Smooth muscle cell (in vitro differentiated cells): ENCODE measurements around the gene IGF1R. TPM values are rescaled to one million over a fixed set of nuclear protein-coding genes. Genes with fewer than 3 reads are reported as not detected.

Experiments used
- DNase-seq: peaks from one replicate; lab custom pipeline; 2025; ENCODE audit not compliant: unreplicated experiment; lab: John Stamatoyannopoulos, UW
- H2AFZ ChIP-seq: fragments of 200-600 bp; sonication (generic); 2 replicates; pipeline ENCODE4 v1.6.0; 2016; ENCODE audit warnings: antibody characterized with exemption, low read depth, mild to moderate bottlenecking
- H3F3A ChIP-seq: fragments of 200-600 bp; sonication (generic); 2 replicates; pipeline ENCODE4 v1.6.0; 2017; ENCODE audit warnings: antibody characterized with exemption, low read depth
- H3K27ac ChIP-seq: fragments of 200-600 bp; sonication (generic); 2 replicates; pipeline ENCODE4 v1.5.1; 2016; ENCODE audit warnings: low read depth, mild to moderate bottlenecking
- H3K27me3 ChIP-seq: fragments of 200-600 bp; sonication (generic); 2 replicates; pipeline ENCODE4 v1.6.1; 2016; ENCODE audit warnings: low read depth, mild to moderate bottlenecking
- H3K36me3 ChIP-seq: fragments of 200-600 bp; sonication (generic); 2 replicates; pipeline ENCODE4 v1.5.1; 2016; ENCODE audit warnings: low read depth
- H3K4me1 ChIP-seq: fragments of 200-600 bp; sonication (generic); 2 replicates; pipeline ENCODE4 v1.5.1; 2016; ENCODE audit warnings: low read depth
- H3K4me2 ChIP-seq: fragments of 200-600 bp; sonication (generic); 2 replicates; pipeline ENCODE4 v1.6.0; 2016; ENCODE audit warnings: mild to moderate bottlenecking
- H3K4me3 ChIP-seq: fragments of 200-600 bp; sonication (generic); 2 replicates; pipeline ENCODE4 v1.5.1; 2016; ENCODE audit warnings: mild to moderate bottlenecking
- H3K79me2 ChIP-seq: fragments of 200-600 bp; sonication (generic); 2 replicates; pipeline ENCODE4 v1.6.0; 2016; ENCODE audit warnings: low read depth, mild to moderate bottlenecking
- H3K9ac ChIP-seq: fragments of 200-600 bp; sonication (generic); 2 replicates; pipeline ENCODE4 v1.6.0; 2016; ENCODE audit warnings: low read depth
- H3K9me3 ChIP-seq: fragments of 200-600 bp; sonication (generic); replicated peaks from 2 replicates; pipeline ENCODE4 v1.5.1; 2016; ENCODE audit warnings: low read depth
- H4K20me1 ChIP-seq: fragments of 200-600 bp; sonication (generic); 2 replicates; pipeline ENCODE4 v1.6.0; 2016; ENCODE audit warnings: low read depth
- WGBS: methylation state at CpG from one replicate; pipeline ENCODE4 v1.1.7; 2016; ENCODE audit warnings: low lambda C conversion rate; 5-methylcytosine and 5-hydroxymethylcytosine counted together
- polyA plus RNA-seq: library from polyadenylated mRNA; unstranded; fragments of >200 nt; fragmentation: Nextera tagmentation; extraction: Ambion mirVana; gene quantifications from 2 replicates; pipeline ENCODE4 v1.2.1, GENCODE V29; 2016
- total RNA-seq: library from RNA; depleted of rRNA; stranded (reverse); fragments of >200 nt; gene quantifications from 2 replicates; pipeline ENCODE4 v1.2.3, GENCODE V29; 2014
- TF ChIP-seq, protein P1 (sequence below): fragments of 200-600 bp; sonication (generic); IDR thresholded peaks from 2 replicates; pipeline ENCODE4 v1.5.1; 2017; ENCODE audit warnings: borderline replicate concordance, mild to moderate bottlenecking, antibody characterized with exemption; ENCODE audit not compliant: insufficient read depth, poor library complexity, severe bottlenecking

The IGF1R gene
- total and polyA plus RNA-seq, 2 experiments from 2014 or later, result 14.0 to 70.2 TPM

- peaks cover 16% of the 10 kb centered on the region for H3K36me3 ChIP-seq
- WGBS, result 96% methylated on average over 11 of the region's 11 CpGs
These were observed 276.2 kb downstream of the IGF1R start for GRCh38 chr15:98924401-98925049.

DNA sequence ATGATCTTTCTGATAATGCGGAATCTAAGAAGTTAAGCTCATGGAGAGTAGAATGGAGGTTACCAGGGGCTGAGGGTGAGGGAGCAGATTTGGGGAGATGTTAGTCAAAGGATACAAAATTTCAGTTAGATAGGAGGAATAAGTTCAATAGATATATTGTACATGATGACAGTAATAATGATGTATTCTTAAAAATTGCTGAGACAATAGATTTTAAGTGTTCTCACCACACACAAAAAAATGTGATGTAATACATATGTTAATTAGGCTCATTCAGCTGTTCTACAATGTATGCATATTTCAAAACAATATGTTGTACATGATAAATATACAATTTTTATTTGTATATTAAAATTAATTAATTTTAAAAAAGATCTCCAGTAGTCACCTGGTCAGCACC lies 277.9 kb downstream of the IGF1R start:
- H3K4me1 ChIP-seq, result no peaks in the 10 kb centered on the region
- no peak overlapping the region for H2AFZ ChIP-seq
- no peaks in the 10 kb centered on the region for H4K20me1 ChIP-seq
- H3K4me3 ChIP-seq, result no peak overlapping the region
- no peak overlapping the region for H3K27ac ChIP-seq
- H3K36me3 ChIP-seq, result peaks cover 23% of the 10 kb centered on the region
- H3K79me2 ChIP-seq, result no peaks in the 10 kb centered on the region
- H3F3A ChIP-seq, result peaks cover 9% of the 10 kb centered on the region
- 100% methylated on average over 1 of the region's 1 CpG for WGBS
- TF ChIP-seq, protein P1, sequence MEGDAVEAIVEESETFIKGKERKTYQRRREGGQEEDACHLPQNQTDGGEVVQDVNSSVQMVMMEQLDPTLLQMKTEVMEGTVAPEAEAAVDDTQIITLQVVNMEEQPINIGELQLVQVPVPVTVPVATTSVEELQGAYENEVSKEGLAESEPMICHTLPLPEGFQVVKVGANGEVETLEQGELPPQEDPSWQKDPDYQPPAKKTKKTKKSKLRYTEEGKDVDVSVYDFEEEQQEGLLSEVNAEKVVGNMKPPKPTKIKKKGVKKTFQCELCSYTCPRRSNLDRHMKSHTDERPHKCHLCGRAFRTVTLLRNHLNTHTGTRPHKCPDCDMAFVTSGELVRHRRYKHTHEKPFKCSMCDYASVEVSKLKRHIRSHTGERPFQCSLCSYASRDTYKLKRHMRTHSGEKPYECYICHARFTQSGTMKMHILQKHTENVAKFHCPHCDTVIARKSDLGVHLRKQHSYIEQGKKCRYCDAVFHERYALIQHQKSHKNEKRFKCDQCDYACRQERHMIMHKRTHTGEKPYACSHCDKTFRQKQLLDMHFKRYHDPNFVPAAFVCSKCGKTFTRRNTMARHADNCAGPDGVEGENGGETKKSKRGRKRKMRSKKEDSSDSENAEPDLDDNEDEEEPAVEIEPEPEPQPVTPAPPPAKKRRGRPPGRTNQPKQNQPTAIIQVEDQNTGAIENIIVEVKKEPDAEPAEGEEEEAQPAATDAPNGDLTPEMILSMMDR, result no peak
- DNase-seq, result no peak
- H3K9ac ChIP-seq, result no peak overlapping the region
- no peaks in the 10 kb centered on the region for H3K9me3 ChIP-seq
- H3K4me2 ChIP-seq, result no peak overlapping the region
- H3K27me3 ChIP-seq, result no peaks in the 10 kb centered on the region

More at GRCh38 chr15:98924401-98925049, 276.2 kb downstream of the IGF1R start:
- H3K4me1 ChIP-seq, result no peaks in the 10 kb centered on the region
- no peak overlapping the region for H3K9ac ChIP-seq
- H3K27ac ChIP-seq, result no peak overlapping the region
- TF ChIP-seq, protein P1, result no peak
- no peak for DNase-seq
- H3K4me2 ChIP-seq, result no peak overlapping the region
- no peaks in the 10 kb centered on the region for H3K27me3 ChIP-seq
- H3K4me3 ChIP-seq, result no peak overlapping the region
- peaks cover 9% of the 10 kb centered on the region for H3F3A ChIP-seq
- no peaks in the 10 kb centered on the region for H3K9me3 ChIP-seq
- H2AFZ ChIP-seq, result no peak overlapping the region
- peaks cover 4% of the 10 kb centered on the region for H4K20me1 ChIP-seq
- H3K79me2 ChIP-seq, result no peaks in the 10 kb centered on the region

DNA sequence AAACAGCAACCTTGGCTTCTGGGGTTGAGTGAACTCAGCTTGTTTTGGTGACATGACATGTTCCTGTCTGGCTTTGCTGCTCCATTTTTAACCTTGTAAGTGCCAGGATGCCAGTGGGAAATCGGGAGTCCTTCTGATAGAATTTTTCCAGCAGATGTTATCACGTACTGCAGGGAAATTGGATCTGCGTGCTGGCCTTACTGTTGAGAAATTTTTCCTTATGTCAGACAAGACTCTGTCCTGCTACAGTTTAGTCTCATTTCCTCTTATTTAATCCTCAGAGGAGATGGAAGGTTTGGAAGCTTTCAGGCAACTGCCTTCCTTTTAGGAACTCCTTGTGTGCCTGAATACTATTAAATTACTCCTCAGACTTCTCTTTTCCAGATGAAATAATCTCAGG lies 278.7 kb downstream of the IGF1R start:
- peaks cover 23% of the 10 kb centered on the region for H3K36me3 ChIP-seq
- H4K20me1 ChIP-seq, result no peaks in the 10 kb centered on the region
- H2AFZ ChIP-seq, result no peak overlapping the region
- H3K9me3 ChIP-seq, result no peaks in the 10 kb centered on the region
- no peak overlapping the region for H3K4me3 ChIP-seq
- H3K27ac ChIP-seq, result peak overlapping the region; percentile 66
- H3K79me2 ChIP-seq, result no peaks in the 10 kb centered on the region
- H3K4me1 ChIP-seq, result no peaks in the 10 kb centered on the region
- DNase-seq, result no peak
- H3F3A ChIP-seq, result peaks cover 9% of the 10 kb centered on the region
- peak overlapping the region; percentile 42 for H3K4me2 ChIP-seq
- WGBS, result 18% methylated on average over 3 of the region's 3 CpGs
- no peak overlapping the region for H3K9ac ChIP-seq
- TF ChIP-seq, protein P1, result no peak
- H3K27me3 ChIP-seq, result no peaks in the 10 kb centered on the region

DNA sequence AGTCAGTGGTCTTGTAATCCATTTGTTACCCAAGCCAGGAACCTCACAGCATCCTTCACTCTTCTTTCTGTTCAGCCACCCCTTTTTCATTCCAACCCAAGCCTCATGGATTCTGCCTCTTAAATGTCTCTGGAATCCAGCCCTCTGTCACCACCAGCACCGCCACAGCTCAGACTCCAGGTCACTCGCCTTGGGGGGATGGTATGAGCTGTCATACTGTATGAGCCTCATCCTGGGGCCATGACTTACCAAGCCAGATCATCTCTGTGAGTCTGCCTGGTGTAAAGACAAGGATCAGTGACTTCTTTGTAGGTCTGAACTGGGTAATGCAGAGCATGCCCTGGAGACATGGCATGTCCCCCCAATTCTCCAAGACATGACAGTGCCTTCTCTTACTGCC lies 279.7 kb downstream of the IGF1R start:
- 71% methylated on average over 2 of the region's 2 CpGs for WGBS
- Histone ChIP-seq H3K4me3 (no peak overlapping the region), H3K36me3 (peaks cover 23% of the 10 kb centered on the region), H2AFZ (no peak overlapping the region), H4K20me1 (no peaks in the 10 kb centered on the region), H3K27ac (peak overlapping the region; percentile 66), H3K9ac (no peak overlapping the region), H3K4me1 (no peaks in the 10 kb centered on the region), H3F3A (peaks cover 9% of the 10 kb centered on the region), H3K4me2 (no peak overlapping the region), H3K27me3 (no peaks in the 10 kb centered on the region), H3K9me3 (no peaks in the 10 kb centered on the region), H3K79me2 (no peaks in the 10 kb centered on the region)
- no peak for DNase-seq
- TF ChIP-seq, protein P1, result no peak
